HepG2 (cell line): Measurements from ENCODE around the gene SECTM1. TPM values are rescaled to one million over a fixed set of nuclear protein-coding genes. Genes with fewer than 3 reads are reported as not detected.

Experiments used
- ADNP ChIP-seq: sonication (generic); formaldehyde crosslinking; IDR thresholded peaks from 2 replicates; pipeline ENCODE4 v1.4.0; 2020; ENCODE audit warnings: missing genetic modification reagents
- DR1 ChIP-seq: sonication (generic); formaldehyde crosslinking; IDR thresholded peaks from 2 replicates; pipeline ENCODE4 v1.8.0; 2021; ENCODE audit warnings: mild to moderate bottlenecking, missing genetic modification reagents, inconsistent platforms
- FOXJ3 ChIP-seq: sonication (generic); formaldehyde crosslinking; IDR thresholded peaks from 2 replicates; pipeline ENCODE4 v1.4.0; 2020; ENCODE audit warnings: missing genetic modification reagents, mild to moderate bottlenecking, borderline replicate concordance
- FOXO1 ChIP-seq: sonication (generic); formaldehyde crosslinking; IDR thresholded peaks from 2 replicates; pipeline ENCODE4 v1.4.0; 2020; ENCODE audit warnings: missing genetic modification reagents
- NFIC ChIP-seq: IDR thresholded peaks from 2 replicates; pipeline ENCODE4 v1.6.1; 2012; ENCODE audit warnings: mild to moderate bottlenecking, low read length, inconsistent platforms
- PHF21A ChIP-seq: sonication (generic); formaldehyde crosslinking; IDR thresholded peaks from 2 replicates; pipeline ENCODE4 v1.5.0; 2020; ENCODE audit warnings: mild to moderate bottlenecking, missing genetic modification reagents
- PITX1 ChIP-seq: sonication (generic); formaldehyde crosslinking; IDR thresholded peaks from 2 replicates; pipeline ENCODE4 v1.5.1; 2020; ENCODE audit warnings: mild to moderate bottlenecking, missing genetic modification reagents
- SMYD3 ChIP-seq: sonication (generic); formaldehyde crosslinking; IDR thresholded peaks from 2 replicates; pipeline ENCODE4 v1.8.1; 2023; ENCODE audit warnings: mild to moderate bottlenecking, missing genetic modification reagents
- TAF1 ChIP-seq: sonication (generic); formaldehyde crosslinking; IDR thresholded peaks from 2 replicates; pipeline ENCODE4 v1.4.0; 2020; ENCODE audit warnings: missing genetic modification reagents
- TBX3 ChIP-seq: fragments of 450-650 bp; IDR thresholded peaks from 2 replicates; pipeline ENCODE4 v1.6.1; 2017; ENCODE audit warnings: antibody characterized with exemption, mild to moderate bottlenecking, inconsistent platforms, borderline replicate concordance
- ZBTB20 ChIP-seq: sonication (generic); formaldehyde crosslinking; IDR thresholded peaks from 2 replicates; pipeline ENCODE4 v1.8.1; 2023; ENCODE audit warnings: missing genetic modification reagents, low read depth, mild to moderate bottlenecking, borderline replicate concordance
- ZBTB7A ChIP-seq: sonication (generic); formaldehyde crosslinking; IDR thresholded peaks from 2 replicates; pipeline ENCODE4 v1.8.0; 2022; ENCODE audit warnings: mild to moderate bottlenecking, missing genetic modification reagents
- ZNF614 ChIP-seq: IDR thresholded peaks from 2 replicates; pipeline ENCODE4 v1.6.1; 2018; ENCODE audit warnings: missing biosample characterization, missing genetic modification reagents, inconsistent platforms, borderline replicate concordance
- polyA plus RNA-seq, 8 experiments: library from polyadenylated mRNA; depleted of rRNA in 3 of 8; stranded (reverse) in 7 of 8; unstranded in 1 of 8; fragments of >200 nt; fragmentation: Illumina TruSeq in 4 of 8; extraction: Trizol in 4 of 8; gene quantifications; 2 replicates each; pipeline versions ENCODE4 v1.2.1 to v1.2.3, GENCODE V29; 2011 to 2016; ENCODE audit warnings: low read depth in 4 of 8, missing spikeins in 1 of 8, mixed read lengths in 1 of 8; ENCODE audit not compliant: insufficient read depth in 1 of 8
- total RNA-seq, 5 experiments: library from RNA; depleted of rRNA; stranded (reverse); fragments of >200 nt; fragmentation: Illumina TruSeq; extraction: Trizol; gene quantifications; 2 replicates each; pipeline ENCODE4 v1.2.3, GENCODE V29; 2016; ENCODE audit warnings: low read depth in 1 of 5
- TF ChIP-seq, protein P1 (sequence below): sonication (generic); formaldehyde crosslinking; IDR thresholded peaks from 2 replicates; pipeline ENCODE4 v1.5.1; 2020; ENCODE audit warnings: mild to moderate bottlenecking, missing genetic modification reagents, moderate library complexity
- TF ChIP-seq, protein P2 (sequence below): sonication (generic); formaldehyde crosslinking; IDR thresholded peaks from 2 replicates; pipeline ENCODE4 v1.8.1; 2023; ENCODE audit warnings: missing genetic modification reagents, inconsistent platforms, borderline replicate concordance
- TF ChIP-seq, protein P3 (sequence below): IDR thresholded peaks from 2 replicates; pipeline ENCODE4 v1.6.1; 2016; ENCODE audit warnings: mild to moderate bottlenecking, missing biosample characterization, missing genetic modification reagents
- TF ChIP-seq, protein P4 (sequence below): sonication (generic); formaldehyde crosslinking; IDR thresholded peaks from 2 replicates; pipeline ENCODE4 v1.4.0; 2020; ENCODE audit warnings: missing genetic modification reagents
- TF ChIP-seq, protein P5 (sequence below): sonication (generic); formaldehyde crosslinking; IDR thresholded peaks from 2 replicates; pipeline ENCODE4 v1.4.0; 2020; ENCODE audit warnings: missing genetic modification reagents

The SECTM1 gene
- total and polyA plus RNA-seq, 2 of the 13 experiments (the other 11 are each of a cell fraction or from before 2014, with no cell fraction given): 3.5 to 5.3 TPM

DNA sequence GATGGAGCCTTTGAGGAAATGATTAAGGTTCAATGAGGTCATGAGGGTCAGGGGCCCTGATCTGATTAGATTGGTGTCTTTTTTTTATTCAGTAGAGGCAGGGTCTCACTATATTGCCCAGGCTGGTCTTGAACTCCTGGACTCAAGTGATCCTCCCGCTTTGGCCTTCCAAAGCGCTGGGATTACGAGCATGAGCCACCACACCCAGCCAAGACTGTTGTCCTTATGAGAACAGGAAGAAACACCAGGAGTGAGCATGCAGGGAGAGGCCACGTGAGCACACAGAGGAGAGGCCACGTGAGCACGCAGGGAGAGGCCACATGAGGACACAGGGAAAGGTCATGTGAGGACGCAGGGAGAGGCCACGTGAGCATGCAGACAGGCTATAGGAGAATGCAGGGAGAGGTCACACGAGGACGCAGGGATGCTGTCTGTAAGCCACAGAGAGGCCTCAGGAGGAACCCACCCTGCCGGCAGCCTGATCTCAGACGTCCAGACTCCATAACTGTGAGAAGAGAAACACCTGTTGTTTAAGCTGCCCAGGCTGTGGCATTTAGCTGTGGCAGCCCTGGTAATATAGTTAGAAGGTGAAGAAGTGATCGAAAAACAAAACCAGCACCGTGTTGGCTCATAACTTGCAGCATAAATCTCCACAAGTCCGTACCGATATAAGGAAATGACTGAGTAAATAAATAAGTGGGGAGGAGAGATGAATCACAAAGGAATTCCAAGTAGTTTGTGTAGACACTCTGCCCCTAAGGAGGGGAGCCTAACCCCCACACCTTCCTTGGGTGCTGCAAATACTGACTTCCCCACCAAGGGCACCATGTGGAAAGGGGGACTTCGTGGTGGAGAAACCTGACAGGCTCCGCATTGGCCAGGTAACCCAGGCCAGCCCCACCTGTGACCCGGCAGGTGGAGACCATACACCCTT lies 45.4 kb downstream of the SECTM1 start (continued):
- TF ChIP-seq SMYD3 (CRISPR knock-in tag): peak; percentile 93; the same call in 1 of the 2 replicates
- TF ChIP-seq FOXO1 (CRISPR knock-in tag): peak; percentile 93
- peak; percentile 92; the same call in 1 of the 2 replicates for TF ChIP-seq ZNF614
- peak; percentile 93 for TF ChIP-seq PITX1
- TF ChIP-seq, protein P1, sequence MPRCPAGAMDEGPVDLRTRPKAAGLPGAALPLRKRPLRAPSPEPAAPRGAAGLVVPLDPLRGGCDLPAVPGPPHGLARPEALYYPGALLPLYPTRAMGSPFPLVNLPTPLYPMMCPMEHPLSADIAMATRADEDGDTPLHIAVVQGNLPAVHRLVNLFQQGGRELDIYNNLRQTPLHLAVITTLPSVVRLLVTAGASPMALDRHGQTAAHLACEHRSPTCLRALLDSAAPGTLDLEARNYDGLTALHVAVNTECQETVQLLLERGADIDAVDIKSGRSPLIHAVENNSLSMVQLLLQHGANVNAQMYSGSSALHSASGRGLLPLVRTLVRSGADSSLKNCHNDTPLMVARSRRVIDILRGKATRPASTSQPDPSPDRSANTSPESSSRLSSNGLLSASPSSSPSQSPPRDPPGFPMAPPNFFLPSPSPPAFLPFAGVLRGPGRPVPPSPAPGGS (CRISPR knock-in tag): peak; percentile 81
- TF ChIP-seq, protein P2, sequence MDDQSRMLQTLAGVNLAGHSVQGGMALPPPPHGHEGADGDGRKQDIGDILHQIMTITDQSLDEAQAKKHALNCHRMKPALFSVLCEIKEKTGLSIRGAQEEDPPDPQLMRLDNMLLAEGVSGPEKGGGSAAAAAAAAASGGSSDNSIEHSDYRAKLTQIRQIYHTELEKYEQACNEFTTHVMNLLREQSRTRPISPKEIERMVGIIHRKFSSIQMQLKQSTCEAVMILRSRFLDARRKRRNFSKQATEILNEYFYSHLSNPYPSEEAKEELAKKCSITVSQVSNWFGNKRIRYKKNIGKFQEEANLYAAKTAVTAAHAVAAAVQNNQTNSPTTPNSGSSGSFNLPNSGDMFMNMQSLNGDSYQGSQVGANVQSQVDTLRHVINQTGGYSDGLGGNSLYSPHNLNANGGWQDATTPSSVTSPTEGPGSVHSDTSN (CRISPR knock-in tag): no peak
- TF ChIP-seq, protein P3, sequence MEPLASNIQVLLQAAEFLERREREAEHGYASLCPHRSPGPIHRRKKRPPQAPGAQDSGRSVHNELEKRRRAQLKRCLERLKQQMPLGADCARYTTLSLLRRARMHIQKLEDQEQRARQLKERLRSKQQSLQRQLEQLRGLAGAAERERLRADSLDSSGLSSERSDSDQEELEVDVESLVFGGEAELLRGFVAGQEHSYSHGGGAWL (CRISPR knock-in tag): peak; percentile 31; the same call in 1 of the 2 replicates
- peak; percentile 73; the same call in 1 of the 2 replicates for TF ChIP-seq TBX3
- peak; percentile 89; the same call in 1 of the 2 replicates for TF ChIP-seq ZBTB20 (CRISPR knock-in tag)
- TF ChIP-seq, protein P4, sequence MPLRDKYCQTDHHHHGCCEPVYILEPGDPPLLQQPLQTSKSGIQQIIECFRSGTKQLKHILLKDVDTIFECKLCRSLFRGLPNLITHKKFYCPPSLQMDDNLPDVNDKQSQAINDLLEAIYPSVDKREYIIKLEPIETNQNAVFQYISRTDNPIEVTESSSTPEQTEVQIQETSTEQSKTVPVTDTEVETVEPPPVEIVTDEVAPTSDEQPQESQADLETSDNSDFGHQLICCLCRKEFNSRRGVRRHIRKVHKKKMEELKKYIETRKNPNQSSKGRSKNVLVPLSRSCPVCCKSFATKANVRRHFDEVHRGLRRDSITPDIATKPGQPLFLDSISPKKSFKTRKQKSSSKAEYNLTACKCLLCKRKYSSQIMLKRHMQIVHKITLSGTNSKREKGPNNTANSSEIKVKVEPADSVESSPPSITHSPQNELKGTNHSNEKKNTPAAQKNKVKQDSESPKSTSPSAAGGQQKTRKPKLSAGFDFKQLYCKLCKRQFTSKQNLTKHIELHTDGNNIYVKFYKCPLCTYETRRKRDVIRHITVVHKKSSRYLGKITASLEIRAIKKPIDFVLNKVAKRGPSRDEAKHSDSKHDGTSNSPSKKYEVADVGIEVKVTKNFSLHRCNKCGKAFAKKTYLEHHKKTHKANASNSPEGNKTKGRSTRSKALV (CRISPR knock-in tag): 0 out of 2 replicates have a peak, but pooled peaks have one; percentile 27
- peak; percentile 74; the same call in 1 of the 2 replicates for TF ChIP-seq NFIC
- TF ChIP-seq PHF21A (CRISPR knock-in tag): peak; percentile 73
- TF ChIP-seq, protein P5, sequence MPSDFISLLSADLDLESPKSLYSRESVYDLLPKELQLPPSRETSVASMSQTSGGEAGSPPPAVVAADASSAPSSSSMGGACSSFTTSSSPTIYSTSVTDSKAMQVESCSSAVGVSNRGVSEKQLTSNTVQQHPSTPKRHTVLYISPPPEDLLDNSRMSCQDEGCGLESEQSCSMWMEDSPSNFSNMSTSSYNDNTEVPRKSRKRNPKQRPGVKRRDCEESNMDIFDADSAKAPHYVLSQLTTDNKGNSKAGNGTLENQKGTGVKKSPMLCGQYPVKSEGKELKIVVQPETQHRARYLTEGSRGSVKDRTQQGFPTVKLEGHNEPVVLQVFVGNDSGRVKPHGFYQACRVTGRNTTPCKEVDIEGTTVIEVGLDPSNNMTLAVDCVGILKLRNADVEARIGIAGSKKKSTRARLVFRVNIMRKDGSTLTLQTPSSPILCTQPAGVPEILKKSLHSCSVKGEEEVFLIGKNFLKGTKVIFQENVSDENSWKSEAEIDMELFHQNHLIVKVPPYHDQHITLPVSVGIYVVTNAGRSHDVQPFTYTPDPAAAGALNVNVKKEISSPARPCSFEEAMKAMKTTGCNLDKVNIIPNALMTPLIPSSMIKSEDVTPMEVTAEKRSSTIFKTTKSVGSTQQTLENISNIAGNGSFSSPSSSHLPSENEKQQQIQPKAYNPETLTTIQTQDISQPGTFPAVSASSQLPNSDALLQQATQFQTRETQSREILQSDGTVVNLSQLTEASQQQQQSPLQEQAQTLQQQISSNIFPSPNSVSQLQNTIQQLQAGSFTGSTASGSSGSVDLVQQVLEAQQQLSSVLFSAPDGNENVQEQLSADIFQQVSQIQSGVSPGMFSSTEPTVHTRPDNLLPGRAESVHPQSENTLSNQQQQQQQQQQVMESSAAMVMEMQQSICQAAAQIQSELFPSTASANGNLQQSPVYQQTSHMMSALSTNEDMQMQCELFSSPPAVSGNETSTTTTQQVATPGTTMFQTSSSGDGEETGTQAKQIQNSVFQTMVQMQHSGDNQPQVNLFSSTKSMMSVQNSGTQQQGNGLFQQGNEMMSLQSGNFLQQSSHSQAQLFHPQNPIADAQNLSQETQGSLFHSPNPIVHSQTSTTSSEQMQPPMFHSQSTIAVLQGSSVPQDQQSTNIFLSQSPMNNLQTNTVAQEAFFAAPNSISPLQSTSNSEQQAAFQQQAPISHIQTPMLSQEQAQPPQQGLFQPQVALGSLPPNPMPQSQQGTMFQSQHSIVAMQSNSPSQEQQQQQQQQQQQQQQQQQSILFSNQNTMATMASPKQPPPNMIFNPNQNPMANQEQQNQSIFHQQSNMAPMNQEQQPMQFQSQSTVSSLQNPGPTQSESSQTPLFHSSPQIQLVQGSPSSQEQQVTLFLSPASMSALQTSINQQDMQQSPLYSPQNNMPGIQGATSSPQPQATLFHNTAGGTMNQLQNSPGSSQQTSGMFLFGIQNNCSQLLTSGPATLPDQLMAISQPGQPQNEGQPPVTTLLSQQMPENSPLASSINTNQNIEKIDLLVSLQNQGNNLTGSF (CRISPR knock-in tag): no peak; the same call in 1 of the 2 replicates
- peak; percentile 59 for TF ChIP-seq FOXJ3
- TF ChIP-seq TAF1 (CRISPR knock-in tag): peak; percentile 63
- TF ChIP-seq DR1 (CRISPR knock-in tag): 0 out of 2 replicates have a peak, but pooled peaks have one; percentile 32
- peak; percentile 94 for TF ChIP-seq ZBTB7A (CRISPR knock-in tag)
- peak; percentile 94 for TF ChIP-seq ADNP (CRISPR knock-in tag)
